Panc1 (cell line): ENCODE results near the gene RNF103.

Experiments
- CTCF ChIP-seq: fragments of 450-650 bp; IDR thresholded peaks from 2 replicates; pipeline ENCODE4 v1.5.1; 2017; ENCODE audit warnings: mild to moderate bottlenecking
- POLR2AphosphoS5 ChIP-seq: IDR thresholded peaks from 2 replicates; pipeline ENCODE4 v1.6.1; 2012; ENCODE audit warnings: mild to moderate bottlenecking, low read depth, low read length, moderate library complexity
- REST ChIP-seq, 2 experiments: IDR thresholded peaks; 2 replicates each; pipeline ENCODE4 v1.6.1; 2011 to 2012; ENCODE audit warnings: low read depth in 2 of 2, control low read depth in 1 of 2, low read length in 1 of 2, mild to moderate bottlenecking in 1 of 2, moderate library complexity in 1 of 2; ENCODE audit not compliant: insufficient read depth in 1 of 2
- SIN3A ChIP-seq: IDR thresholded peaks from 2 replicates; pipeline ENCODE4 v1.6.1; 2012; ENCODE audit warnings: low read depth, mild to moderate bottlenecking, low read length, moderate library complexity, borderline replicate concordance; ENCODE audit not compliant: insufficient read depth

- TF ChIP-seq CTCF = no peak
- no peak for TF ChIP-seq REST (IDR thresholded peaks at IDR 0.05; ENCODE audit: insufficient read depth in 1 of 2, low read depth in 2 of 2, low read length in 1 of 2)
- no peak for TF ChIP-seq SIN3A
- no peak for TF ChIP-seq POLR2AphosphoS5
These were observed 65.8 kb downstream of the RNF103 start for GRCh38 chr2:86557836-86558235.
